22Rv1 (cell line): Measurements from ENCODE around the gene PIK3AP1.

Experiments used
- H3K27ac ChIP-seq: fragments of 450-650 bp; 2 replicates; pipeline ENCODE4 v1.5.1; 2017
- ZFX ChIP-seq: fragments of 450-650 bp; IDR thresholded peaks from 2 replicates; pipeline ENCODE4 v1.6.1; 2017; ENCODE audit warnings: antibody characterized with exemption, borderline replicate concordance
- TF ChIP-seq, protein P1 (sequence below): fragments of 450-650 bp; IDR thresholded peaks from 2 replicates; pipeline ENCODE4 v1.5.1; 2017; ENCODE audit warnings: mild to moderate bottlenecking

The PIK3AP1 gene

GRCh38 chr10:96675846-96676245, 44.5 kb downstream of the PIK3AP1 start:
- TF ChIP-seq, protein P1, sequence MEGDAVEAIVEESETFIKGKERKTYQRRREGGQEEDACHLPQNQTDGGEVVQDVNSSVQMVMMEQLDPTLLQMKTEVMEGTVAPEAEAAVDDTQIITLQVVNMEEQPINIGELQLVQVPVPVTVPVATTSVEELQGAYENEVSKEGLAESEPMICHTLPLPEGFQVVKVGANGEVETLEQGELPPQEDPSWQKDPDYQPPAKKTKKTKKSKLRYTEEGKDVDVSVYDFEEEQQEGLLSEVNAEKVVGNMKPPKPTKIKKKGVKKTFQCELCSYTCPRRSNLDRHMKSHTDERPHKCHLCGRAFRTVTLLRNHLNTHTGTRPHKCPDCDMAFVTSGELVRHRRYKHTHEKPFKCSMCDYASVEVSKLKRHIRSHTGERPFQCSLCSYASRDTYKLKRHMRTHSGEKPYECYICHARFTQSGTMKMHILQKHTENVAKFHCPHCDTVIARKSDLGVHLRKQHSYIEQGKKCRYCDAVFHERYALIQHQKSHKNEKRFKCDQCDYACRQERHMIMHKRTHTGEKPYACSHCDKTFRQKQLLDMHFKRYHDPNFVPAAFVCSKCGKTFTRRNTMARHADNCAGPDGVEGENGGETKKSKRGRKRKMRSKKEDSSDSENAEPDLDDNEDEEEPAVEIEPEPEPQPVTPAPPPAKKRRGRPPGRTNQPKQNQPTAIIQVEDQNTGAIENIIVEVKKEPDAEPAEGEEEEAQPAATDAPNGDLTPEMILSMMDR: no peak
- no peak for TF ChIP-seq ZFX
- H3K27ac ChIP-seq: no peak overlapping the region

DNA sequence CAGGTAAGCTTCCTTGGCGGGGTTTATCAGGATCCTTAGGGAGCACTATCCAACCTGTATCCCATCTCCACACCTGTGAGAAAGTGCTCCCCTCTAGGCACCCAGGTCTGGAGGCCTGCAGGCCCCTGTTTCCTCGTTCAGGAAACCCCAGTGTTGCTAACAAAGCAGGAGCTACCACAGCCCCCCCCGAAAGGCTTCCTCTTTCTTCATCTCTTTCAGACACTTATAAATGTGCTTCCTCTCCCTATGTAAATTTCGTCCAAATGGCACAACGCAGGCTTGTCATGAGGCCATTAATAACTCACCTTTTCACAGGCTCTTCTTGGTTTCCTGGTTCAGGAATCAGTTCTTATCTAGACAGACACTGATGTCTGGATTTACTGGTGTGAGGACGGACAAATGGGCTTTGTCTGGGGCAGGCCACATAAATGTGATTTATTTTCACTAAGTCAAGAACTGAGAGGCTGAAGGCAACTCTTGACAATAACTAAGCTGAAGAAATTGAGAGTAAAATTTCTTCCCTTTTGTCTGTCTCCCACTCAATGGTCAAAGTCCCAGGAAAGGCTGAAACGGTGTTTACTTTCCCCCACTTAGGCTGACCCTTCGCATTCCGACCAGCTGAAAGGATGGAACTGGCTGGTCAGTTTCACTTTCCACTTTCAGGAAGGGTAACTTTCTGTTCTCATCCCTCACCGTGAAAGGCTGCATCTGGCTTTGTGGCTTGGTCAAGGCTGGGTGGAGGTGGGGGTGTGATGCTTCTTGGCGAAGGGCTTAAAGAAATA, 46.8 kb downstream of the PIK3AP1 start:
- no peak for TF ChIP-seq ZFX
- TF ChIP-seq, protein P1: no peak
- no peak overlapping the region for H3K27ac ChIP-seq

DNA sequence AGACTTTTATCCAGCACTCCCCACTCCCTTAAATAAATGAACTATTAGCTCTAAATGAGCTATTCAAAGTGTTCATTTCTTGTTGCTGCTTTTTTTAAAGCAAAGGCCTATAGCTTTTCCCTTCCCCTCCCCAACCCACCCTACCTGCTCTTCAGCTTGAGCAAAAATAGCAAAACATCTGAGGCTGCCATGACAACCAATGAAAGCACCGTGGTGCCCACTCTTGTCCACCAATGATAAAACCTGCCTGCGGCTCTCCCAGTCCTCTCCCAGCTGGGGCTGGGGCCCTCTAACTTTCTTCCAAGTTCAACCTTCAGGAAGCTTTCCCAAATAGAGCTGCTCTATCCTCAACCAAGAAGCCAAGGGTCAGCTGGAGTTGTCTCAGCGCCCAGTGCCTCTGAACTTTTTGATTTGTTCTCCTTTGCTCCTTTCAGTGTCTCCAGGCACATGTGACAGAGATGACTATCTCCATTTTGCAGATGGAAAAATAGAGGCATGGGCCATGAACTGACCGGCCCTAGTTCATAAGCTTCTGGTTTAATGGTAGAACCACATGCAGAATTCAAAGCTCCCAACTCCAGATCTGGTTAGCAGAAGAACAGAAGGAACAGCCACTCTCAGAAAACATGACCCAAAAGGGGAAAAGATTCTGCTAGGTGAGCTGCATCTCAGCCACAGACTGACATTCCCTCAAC, 47.7 kb downstream of the PIK3AP1 start:
- no peak overlapping the region for H3K27ac ChIP-seq

DNA sequence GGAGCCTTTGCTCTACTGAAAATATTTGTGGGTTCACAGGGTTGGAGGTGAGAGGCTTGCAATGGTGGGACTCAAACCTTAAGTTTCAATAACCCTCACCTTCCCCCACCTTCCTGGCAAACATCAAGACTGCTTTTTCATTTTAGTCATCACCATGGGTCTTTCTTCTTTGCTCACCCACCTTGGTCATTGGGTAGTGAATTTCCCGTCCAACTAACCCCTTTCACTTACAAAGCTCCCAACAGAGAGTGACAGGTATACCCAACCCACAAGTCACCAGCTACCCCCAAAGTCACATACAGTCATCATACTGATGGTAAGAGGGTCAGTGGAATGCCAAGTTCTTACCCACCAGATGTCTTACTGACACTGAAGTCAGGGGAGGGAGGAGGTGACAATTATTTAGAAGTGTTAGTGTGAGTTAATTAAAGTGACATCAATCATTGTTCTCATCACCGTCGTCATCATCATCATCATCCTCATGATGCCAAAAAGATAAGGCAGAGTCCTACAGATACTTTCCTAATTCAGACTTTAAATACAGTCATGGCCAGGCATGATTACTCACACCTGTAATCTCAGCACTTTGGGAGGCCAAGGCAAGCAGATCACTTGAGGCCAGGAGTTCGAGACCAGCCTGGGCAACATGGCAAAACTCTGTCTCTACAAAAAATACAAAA, 49.0 kb downstream of the PIK3AP1 start:
- H3K27ac ChIP-seq: no peak overlapping the region
- no peak for TF ChIP-seq ZFX
- TF ChIP-seq, protein P1: no peak

More for the DNA sequence above, 47.7 kb downstream of the PIK3AP1 start:
- TF ChIP-seq ZFX: no peak
- TF ChIP-seq, protein P1: no peak

GRCh38 chr10:96670786-96671185, 49.5 kb downstream of the PIK3AP1 start:
- TF ChIP-seq, protein P1: no peak
- TF ChIP-seq ZFX: no peak
- H3K27ac ChIP-seq: no peak overlapping the region

- TF ChIP-seq ZFX: no peak
- TF ChIP-seq, protein P1: no peak
- no peak overlapping the region for H3K27ac ChIP-seq
Observed at GRCh38 chr10:96667401-96667800, 52.9 kb downstream of the PIK3AP1 start.

GRCh38 chr10:96666741-96667140, 53.6 kb downstream of the PIK3AP1 start:
- TF ChIP-seq, protein P1: no peak
- no peak for TF ChIP-seq ZFX
- no peak overlapping the region for H3K27ac ChIP-seq
